Epithelial cell of prostate (primary cell): ENCODE data around the gene PDCD5.
"Not testable (repeated sequence)": the region's sequence is repeated elsewhere in the genome, so short reads cannot be mapped to it uniquely, and the experiment has no call there.

Experiments used
- DNase-seq: peaks from one replicate; pipeline ENCODE4 v3.0.0-alpha.2; 2011; ENCODE audit warnings: low read depth, low spot score
- H3K27ac ChIP-seq: fragments of 450-650 bp; 2 replicates; pipeline ENCODE4 v1.5.1; 2017; ENCODE audit warnings: mild to moderate bottlenecking

The PDCD5 gene

GRCh38 chr19:32572700-32573491 lies 8.1 kb upstream of the PDCD5 start:
- not testable (repeated sequence) for H3K27ac ChIP-seq, DNase-seq

- H3K27ac ChIP-seq: no peak overlapping the region
- DNase-seq: no peak
These were observed 7.5 kb upstream of the PDCD5 start for GRCh38 chr19:32573492-32573794.

GRCh38 chr19:32576790-32577189 lies 4.2 kb upstream of the PDCD5 start:
- no peak overlapping the region for H3K27ac ChIP-seq
- DNase-seq: no peak

- no peak overlapping the region for H3K27ac ChIP-seq
- DNase-seq: no peak
These were observed 563 bp upstream of the PDCD5 start for GRCh38 chr19:32580353-32580900.

- peak; percentile 3 for DNase-seq
- H3K27ac ChIP-seq: peak overlapping the region; percentile 61
These were observed 752 bp downstream of the PDCD5 start for GRCh38 chr19:32581705-32582179.

- H3K27ac ChIP-seq, DNase-seq: not testable (repeated sequence)
These were observed 6.9 kb downstream of the PDCD5 start for GRCh38 chr19:32587747-32588504.

GRCh38 chr19:32594021-32594420 lies 13.0 kb downstream of the PDCD5 start:
- no peak overlapping the region for H3K27ac ChIP-seq
- no peak for DNase-seq

GRCh38 chr19:32595491-32595890 lies 14.5 kb downstream of the PDCD5 start:
- no peak overlapping the region for H3K27ac ChIP-seq

GRCh38 chr19:32598022-32598421 lies 17.0 kb downstream of the PDCD5 start:
- H3K27ac ChIP-seq: no peak overlapping the region
- DNase-seq: no peak

More at GRCh38 chr19:32595491-32595890, 14.5 kb downstream of the PDCD5 start:
- DNase-seq: no peak

- no peak for DNase-seq
- H3K27ac ChIP-seq: no peak overlapping the region
These were observed 18.3 kb downstream of the PDCD5 start for GRCh38 chr19:32599258-32599657.

- no peak overlapping the region for H3K27ac ChIP-seq
- peak; percentile 5 for DNase-seq
These were observed 18.8 kb downstream of the PDCD5 start for GRCh38 chr19:32599736-32600157.

GRCh38 chr19:32603961-32604360 lies 23.0 kb downstream of the PDCD5 start:
- no peak for DNase-seq

GRCh38 chr19:32605544-32605943 lies 24.6 kb downstream of the PDCD5 start:
- H3K27ac ChIP-seq: no peak overlapping the region
- DNase-seq: no peak

More at GRCh38 chr19:32603961-32604360, 23.0 kb downstream of the PDCD5 start:
- no peak overlapping the region for H3K27ac ChIP-seq

GRCh38 chr19:32606289-32606688 lies 25.3 kb downstream of the PDCD5 start:
- no peak overlapping the region for H3K27ac ChIP-seq
- DNase-seq: no peak

GRCh38 chr19:32607479-32607878 lies 26.5 kb downstream of the PDCD5 start:
- no peak for DNase-seq
- no peak overlapping the region for H3K27ac ChIP-seq

- no peak overlapping the region for H3K27ac ChIP-seq
- DNase-seq: no peak
These were observed 30.2 kb downstream of the PDCD5 start for GRCh38 chr19:32611161-32611560.

- no peak for DNase-seq
- no peak overlapping the region for H3K27ac ChIP-seq
These were observed 32.0 kb downstream of the PDCD5 start for GRCh38 chr19:32613008-32613407.

GRCh38 chr19:32614916-32615315 lies 33.9 kb downstream of the PDCD5 start:
- no peak overlapping the region for H3K27ac ChIP-seq
- DNase-seq: no peak

GRCh38 chr19:32615569-32615968 lies 34.6 kb downstream of the PDCD5 start:
- DNase-seq: no peak
- H3K27ac ChIP-seq: no peak overlapping the region

GRCh38 chr19:32619051-32619685 lies 38.2 kb downstream of the PDCD5 start:
- no peak overlapping the region for H3K27ac ChIP-seq
- no peak for DNase-seq

GRCh38 chr19:32622002-32622401 lies 41.0 kb downstream of the PDCD5 start:
- no peak overlapping the region for H3K27ac ChIP-seq
- no peak for DNase-seq
